ENCODE measurements around the gene TCTN1.
"Not testable (repeated sequence)": the region's sequence is repeated elsewhere in the genome, so short reads cannot be mapped to it uniquely, and the experiment has no call there.

TCTN1 gene

DNA sequence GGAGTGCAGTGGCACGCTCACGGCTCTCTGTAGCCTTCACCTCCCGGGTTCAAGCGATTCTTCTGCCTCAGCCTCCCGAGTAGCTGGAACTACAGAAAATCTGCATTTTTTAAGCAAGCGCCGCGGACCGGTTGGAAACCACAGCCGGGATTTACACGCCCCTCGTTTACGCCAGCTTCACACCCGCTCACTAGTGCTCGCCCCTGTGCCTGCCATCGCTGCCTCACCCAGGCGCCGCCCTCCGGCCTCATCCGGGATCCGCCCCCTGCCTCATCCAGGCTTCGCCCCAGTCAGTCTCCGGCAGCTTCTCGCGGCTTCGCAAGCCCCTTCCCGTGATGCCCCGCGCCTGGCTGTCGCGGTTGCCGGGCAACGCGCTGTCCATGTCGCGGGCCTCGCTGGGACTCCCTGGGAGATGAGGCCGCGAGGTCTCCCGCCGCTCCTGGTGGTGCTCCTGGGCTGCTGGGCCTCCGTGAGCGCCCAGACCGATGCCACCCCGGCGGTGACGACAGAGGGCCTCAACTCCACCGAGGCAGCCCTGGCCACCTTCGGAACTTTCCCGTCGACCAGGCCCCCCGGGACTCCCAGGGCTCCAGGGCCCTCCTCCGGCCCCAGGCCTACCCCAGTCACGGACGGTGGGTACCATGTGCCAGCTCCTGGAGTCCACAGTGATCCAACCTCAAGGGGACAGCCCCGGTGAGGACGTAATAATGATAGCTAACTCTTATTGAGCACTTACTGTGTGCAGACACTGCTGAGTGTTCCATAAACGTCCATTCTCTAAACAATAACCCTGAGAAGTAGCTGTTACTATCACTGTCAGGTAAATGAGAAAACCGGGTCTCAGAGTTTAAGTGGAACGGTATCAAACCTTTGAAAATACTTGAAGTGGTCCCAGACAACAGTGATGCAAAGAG lies at the start of gene TCTN1:
TSS of gene TCTN1 (plus strand) at position 359 of the 914 bp plus-strand sequence. CDS start at position 413, 54 bp downstream.
- in situ Hi-C loops (cut with MboI; ENCODE audit: low sequenced_read_pairs), result no loop called here

DNA sequence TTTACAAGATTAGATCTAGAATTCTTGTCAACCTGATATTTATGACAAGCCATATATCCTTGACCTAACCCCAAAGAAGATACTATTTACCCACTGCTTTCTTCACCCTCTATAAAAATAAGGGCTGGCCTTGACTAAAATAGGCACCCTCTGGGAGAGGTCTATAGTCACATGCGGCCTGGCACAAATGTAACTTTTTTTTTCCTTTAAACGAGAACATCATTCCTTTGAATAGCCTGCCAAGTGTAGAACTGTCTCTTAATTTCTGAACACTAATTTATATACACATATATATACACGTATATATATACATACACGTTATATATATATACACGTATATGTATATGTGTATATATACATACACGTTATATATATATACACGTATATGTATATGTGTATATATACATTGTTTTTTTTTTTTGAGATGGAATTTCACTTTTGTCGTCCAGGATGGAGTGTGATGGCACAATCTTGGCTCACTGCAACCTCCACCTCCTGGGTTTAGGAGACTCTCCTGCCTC lies 49.4 kb upstream of the TCTN1 start:
- in situ Hi-C loops (cut with MboI; ENCODE audit: low sequenced_read_pairs), result no loop called here

DNA sequence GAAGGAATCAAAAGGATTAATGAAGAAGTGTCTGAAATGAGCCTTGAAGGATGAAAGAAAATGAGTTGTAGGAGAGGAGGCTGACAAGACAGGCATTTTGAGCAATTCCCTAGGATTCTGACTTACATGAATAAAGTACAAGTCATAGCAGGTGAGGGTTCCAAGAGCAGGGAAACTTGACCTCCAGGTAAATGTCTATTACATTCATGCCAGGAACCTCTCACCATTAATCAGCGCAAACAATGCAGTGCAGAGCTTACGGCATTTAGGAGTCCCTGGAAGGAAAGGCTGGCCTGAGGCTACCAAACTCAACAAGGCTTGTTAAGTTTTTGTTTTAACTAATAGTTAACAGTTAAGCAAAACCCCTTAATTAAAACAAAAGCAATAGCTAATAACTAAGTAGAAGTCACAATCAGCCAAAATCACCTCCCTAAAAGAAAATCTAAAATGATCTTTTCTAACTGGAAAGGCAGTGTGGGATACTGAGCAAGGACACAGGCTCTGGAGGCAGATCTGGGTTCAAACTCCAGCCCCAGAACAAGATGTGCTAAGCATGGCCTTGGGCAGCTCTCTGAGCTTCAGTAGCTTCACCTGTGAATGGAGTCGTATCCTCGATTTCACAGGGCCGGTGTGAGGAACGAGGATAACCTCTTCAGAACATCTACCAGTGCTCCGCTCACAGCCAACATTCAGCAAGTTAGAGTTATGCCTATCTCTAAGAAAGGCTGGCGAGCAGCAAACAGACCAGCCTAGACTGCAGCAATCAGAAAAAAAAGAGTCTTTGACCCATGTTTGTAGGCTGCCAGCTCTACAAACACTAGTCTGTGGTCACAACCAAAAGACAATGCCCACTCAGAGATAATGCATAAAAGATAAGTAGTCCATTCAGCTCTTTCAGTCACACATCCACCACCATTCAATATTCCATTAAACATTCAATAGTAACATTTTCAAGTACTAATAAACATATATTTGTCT lies 47.7 kb upstream of the TCTN1 start:
- in situ Hi-C loops (cut with MboI; ENCODE audit: low sequenced_read_pairs), result no loop called here

DNA sequence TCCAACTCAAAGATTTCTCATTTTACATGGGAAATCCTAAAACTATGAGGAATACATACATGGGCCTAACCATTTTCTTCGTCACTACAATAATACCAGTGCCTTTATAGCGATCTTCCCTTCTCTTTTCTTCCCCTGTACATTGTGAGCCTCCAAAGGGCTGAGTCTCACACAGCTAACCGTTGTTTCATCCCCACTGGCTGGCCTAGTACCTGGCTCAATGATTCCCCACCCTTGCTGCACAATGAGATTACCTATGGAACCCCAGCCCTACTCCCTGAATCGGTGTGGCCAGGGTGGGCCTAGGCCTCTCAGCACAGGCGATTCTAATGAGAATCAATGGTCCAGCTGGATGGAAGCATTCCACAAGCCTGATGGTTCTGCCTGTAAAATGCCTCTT lies 46.9 kb upstream of the TCTN1 start:
- in situ Hi-C loops (cut with MboI; ENCODE audit: low sequenced_read_pairs), result no loop called here

DNA sequence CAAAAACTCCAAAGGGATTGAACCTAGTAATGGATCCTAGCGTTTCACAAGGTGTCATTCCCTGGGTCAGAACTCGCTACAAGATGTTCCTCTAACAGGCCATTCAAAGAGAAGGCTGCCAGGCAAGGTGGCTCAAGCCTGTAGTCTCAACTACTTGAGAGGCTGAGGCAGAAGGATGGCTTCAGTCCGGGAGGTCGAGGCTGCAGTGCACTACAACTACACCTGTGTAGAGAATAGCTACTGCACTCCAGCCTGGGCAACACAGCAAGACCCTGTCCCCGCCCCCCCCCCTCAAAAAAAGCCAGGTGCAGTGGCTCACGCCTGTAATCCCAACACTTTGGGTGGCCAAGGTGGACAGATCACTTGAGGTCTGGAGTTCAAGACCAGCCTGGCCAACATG lies 45.2 kb upstream of the TCTN1 start:
- in situ Hi-C loops (cut with MboI; ENCODE audit: low sequenced_read_pairs), result no loop called here

DNA sequence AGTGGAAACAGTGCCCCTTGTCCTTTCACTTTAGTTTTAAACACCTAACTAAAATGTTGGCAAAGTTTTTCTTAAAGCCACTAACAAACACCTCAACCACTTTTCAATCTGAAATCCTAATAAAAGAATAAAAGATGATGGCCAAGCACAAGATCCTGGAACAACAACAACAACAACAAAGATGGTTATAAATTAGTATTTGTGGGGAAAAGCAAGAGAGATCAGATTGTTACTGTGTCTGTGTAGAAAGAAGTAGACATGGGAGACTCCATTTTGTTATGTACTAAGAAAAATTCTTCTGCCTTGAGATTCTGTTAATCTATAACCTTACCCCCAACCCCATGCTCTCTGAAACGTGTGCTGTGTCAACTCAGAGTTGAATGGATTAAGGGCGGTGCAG lies 44.1 kb upstream of the TCTN1 start:
- in situ Hi-C loops (cut with MboI; ENCODE audit: low sequenced_read_pairs), result not testable (repeated sequence)

DNA sequence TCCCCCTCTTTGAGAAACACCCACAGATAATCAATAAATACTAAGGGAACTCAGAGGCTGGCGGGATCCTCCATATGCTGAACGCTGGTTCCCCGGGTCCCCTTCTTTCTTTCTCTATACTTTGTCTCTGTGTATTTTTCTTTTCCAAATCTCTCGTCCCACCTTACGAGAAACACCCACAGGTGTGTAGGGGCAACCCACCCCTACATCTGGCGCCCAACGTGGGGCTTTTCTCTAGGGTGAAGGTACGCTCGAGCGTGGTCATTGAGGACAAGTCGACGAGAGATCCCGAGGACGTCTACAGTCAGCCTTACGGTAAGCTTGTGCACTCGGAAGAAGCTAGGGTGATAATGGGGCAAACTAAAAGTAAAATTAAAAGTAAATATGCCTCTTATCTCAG lies 43.1 kb upstream of the TCTN1 start:
- in situ Hi-C loops (cut with MboI; ENCODE audit: low sequenced_read_pairs), result not testable (repeated sequence)

DNA sequence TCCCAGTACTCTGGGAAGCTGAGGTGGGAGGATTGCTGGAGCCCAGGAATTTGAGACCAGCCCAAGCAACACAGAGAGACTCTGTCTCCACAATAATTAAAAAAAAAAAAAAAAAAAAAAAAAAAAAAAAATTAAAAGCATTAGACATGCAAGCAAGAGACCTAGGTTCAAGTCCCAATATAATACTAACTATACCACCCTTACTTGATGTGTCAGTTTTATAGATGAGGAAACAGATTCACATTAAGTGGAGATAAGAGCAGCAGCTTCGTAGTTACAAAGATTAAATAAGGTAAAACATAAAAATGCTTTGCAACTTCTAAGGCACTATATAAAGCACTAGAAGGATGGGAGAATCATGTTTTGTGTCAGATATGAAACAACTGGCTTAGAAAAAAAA lies 39.9 kb upstream of the TCTN1 start:
- in situ Hi-C loops (cut with MboI; ENCODE audit: low sequenced_read_pairs), result no loop called here

DNA sequence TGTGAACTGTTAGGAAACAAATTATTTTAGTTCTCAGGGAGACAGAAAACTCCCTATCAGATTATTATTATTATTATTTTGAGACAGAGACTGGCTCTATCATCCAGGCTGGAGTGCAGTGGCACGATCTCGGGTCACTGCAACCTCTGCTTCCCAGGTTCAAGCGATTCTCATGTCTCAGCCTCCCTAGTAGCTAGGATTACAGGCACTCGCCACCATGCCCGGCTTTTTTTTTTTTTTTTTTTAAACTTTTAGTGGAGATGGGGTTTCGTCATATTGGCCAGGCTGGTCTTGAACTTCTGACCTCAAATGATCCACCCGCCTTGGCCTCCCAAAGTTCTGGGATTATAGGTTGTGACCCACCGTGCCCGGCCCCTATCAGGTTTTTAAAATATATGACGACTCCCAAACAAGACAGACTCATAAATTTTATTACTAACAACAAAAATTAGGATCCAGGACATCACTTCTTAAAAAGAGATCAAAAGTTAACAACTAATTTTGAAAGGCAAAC lies 39.2 kb upstream of the TCTN1 start:
- in situ Hi-C loops (cut with MboI; ENCODE audit: low sequenced_read_pairs), result not testable (repeated sequence)

DNA sequence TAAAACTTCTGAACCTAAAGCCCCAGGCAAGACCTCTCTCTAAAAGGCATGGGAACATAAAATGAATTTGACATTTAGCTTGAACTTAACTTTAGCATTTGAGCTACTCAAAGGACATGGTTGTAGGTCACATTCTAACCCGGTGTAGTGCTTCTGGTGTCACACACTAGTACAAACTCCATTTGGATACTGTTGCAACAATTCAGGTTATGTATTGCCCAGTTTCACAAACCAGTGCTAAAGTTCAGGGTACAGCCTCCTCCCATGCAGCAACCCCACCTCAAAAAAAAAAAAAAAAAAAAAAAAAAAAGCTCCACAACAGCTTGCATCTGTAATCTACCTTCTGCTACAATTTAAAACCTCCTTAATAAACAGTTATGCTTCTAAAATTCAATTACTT lies 38.6 kb upstream of the TCTN1 start:
- in situ Hi-C loops (cut with MboI; ENCODE audit: low sequenced_read_pairs), result no loop called here

DNA sequence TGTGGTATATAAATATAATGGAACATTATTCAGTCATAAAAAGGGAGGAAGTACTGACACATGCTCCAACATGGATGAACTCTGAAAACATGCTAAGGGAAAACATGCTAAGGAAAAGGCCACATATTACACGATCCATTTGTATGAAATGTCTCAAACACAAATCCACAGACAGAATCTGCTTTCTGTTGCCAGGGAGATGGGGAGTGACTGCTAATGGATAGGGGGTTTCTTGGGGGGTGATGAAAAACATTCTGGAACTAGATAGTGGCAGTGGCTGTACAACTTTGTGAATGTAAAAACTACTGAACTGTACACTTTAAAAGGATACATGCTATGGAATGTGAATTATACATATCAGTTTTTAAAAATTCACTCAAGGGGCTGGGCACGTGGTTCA lies 37.4 kb upstream of the TCTN1 start:
- in situ Hi-C loops (cut with MboI; ENCODE audit: low sequenced_read_pairs), result no loop called here

DNA sequence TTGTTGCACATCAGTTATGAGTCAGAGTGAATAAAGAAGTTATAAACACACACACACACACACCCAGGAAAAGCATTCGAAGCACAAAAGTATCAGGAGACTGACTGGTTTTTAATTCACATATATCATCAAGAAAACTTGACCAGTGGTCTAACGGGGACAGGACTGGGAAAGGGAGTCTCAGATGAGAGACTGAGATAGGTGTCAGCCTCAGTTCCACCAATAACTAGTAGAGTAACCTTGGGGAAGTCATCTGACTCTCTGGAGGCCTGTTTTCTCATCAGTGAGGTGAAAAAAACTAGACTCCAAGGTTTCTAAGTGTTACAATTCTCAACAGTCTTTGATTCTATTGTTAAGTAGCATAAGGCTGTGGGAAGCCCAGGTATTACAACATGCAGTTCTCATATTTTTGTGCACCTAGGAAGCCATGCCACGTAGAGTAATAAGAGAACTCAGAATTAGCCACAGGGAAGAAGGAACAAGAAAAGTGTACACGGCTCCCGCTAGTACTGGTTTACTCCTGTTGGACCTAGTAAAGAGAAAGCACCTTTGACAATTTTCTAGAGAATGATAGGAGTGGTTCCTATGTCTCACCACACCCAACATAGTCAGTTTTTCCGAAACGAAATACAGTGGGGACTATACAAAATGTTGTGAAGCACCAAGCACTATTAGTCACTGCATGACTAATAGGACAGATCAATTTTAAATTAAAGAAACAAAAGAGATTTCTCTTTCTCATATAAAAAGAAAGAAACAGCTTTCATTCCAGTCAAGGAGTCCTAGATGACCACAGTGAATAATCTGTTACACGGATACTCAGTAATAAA lies 35.9 kb upstream of the TCTN1 start:
- in situ Hi-C loops (cut with MboI; ENCODE audit: low sequenced_read_pairs), result no loop called here

DNA sequence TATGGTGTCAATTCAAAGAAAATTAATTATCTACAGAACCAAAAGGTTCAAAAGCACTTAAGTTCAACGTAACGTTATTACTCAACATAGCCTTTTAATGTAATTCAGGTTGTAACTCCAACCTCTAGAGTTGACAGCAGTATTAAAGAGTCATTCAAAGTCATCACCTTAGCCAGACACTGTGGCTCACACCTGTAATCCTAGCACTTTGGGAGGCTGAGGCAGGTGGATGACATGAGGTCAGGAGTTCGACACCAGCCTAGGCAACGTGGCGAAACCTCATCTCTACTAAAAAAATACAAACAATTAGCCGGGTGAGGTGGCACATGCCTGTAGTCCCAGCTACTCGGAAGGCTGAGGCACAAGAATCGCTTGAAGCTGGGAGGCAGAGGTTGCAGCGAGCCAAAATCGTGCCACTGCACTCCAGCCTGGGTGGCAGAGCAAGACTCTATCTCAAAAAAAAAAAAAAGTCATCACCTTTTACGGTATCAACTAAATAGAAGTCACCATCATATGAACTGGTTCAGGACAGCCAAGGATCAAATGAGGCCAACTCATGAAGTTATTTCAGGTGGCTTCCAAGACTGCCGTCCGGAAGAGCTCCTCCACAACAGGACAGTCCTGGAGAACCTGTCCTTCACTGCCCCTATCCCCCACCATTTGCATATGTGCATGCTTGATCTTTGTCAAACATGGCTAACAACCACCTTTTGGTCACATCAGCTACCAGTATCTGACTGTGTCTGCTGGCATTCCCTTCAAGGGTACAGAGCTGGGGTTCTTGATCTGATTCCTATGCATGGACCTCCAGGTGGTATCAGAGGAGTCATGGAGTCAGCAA lies 35.0 kb upstream of the TCTN1 start:
- in situ Hi-C loops (cut with MboI; ENCODE audit: low sequenced_read_pairs), result no loop called here

DNA sequence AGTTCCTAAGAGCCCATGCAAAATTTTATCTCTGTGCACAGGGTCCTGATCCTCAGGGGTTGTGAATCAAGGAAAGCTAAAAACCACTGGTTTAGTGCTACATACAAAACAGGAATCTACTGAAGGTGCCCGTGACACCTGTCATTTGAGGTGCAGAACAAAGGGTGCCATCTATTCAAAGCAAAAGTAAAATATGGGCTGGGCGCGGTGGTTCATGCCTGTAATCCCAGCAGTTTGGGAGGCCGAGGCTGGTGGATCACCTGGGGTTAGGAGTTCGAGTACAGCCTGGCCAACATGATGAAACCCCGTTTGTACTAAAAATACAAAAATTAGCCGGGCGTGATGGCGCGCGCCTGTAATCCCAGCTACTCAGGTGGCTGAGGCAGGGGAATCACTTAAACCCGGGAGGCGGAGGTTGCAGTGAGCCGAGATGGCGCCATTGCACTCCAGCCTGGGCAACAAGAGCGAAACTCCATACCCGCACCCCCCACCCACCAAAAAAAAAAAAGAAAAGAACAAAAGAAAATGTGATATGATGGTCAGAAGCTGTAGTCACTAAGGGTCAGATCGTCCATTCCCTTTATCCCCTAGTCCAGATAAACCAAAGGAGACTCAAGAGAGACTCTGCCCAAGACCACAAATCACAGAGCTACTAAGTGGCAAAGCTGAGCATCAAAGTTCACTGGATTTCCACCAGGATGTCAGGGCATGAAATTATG lies 34.2 kb upstream of the TCTN1 start:
- in situ Hi-C loops (cut with MboI; ENCODE audit: low sequenced_read_pairs), result no loop called here

DNA sequence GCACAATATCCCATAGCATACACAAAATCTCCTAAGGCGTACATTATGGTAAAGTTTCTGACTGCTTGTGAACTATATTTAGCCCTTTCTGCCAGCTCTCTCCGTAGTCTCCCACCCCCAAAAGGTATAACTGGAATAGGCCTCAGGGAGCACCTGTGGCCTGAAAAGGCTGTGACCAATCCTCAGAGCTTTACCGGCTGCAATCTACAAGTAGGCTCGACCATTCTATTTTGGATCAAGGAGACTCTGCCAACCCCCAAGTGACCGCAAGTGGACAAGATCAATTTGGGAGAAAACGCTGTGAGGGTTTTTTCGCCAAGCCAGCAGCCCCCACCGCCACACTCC lies 32.0 kb upstream of the TCTN1 start:
- in situ Hi-C loops (cut with MboI; ENCODE audit: low sequenced_read_pairs), result no loop called here

DNA sequence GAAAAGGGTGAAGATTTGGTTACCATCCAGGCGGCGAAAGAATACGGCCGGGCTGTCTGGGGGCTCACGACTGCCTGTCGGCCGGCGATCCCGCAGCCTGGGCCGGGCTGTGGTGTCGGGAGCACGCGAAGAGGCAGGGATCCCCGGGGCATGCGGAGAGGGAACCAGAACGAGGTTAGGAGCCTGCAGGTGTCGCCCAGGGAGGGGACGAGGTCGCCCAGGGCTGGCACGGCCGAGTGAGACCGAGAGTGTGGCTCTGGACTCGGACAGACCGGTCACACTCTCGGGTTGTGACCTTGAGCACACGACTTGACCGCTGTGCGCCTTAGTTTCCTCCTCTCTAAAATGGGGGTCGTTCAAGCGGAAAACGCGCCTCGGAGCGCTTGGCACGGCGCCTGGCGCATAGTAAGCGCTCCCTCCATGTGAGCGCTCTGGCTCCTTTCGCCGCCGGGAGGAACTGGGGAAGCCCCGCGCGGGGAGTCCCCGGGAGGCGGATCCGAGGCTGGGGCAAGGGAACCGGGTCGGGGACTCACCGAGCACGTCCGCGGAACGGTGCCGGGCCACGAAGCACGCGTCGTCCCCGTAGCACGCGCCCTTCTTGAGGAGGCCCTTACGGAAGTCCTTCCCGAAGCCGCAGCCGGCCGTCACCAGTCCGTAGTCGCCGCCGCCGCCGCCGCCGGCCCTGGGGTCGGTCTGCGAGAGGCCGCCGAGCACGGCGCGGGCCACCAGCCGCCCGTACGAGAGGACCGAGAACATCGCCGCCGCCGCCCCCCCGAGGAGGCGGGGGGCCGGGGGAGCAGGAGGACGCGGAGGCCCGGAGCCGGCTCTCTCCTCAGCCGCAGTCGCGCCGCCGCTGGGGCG lies 31.4 kb upstream of the TCTN1 start:
- in situ Hi-C loops (cut with MboI; ENCODE audit: low sequenced_read_pairs), result no loop called here

DNA sequence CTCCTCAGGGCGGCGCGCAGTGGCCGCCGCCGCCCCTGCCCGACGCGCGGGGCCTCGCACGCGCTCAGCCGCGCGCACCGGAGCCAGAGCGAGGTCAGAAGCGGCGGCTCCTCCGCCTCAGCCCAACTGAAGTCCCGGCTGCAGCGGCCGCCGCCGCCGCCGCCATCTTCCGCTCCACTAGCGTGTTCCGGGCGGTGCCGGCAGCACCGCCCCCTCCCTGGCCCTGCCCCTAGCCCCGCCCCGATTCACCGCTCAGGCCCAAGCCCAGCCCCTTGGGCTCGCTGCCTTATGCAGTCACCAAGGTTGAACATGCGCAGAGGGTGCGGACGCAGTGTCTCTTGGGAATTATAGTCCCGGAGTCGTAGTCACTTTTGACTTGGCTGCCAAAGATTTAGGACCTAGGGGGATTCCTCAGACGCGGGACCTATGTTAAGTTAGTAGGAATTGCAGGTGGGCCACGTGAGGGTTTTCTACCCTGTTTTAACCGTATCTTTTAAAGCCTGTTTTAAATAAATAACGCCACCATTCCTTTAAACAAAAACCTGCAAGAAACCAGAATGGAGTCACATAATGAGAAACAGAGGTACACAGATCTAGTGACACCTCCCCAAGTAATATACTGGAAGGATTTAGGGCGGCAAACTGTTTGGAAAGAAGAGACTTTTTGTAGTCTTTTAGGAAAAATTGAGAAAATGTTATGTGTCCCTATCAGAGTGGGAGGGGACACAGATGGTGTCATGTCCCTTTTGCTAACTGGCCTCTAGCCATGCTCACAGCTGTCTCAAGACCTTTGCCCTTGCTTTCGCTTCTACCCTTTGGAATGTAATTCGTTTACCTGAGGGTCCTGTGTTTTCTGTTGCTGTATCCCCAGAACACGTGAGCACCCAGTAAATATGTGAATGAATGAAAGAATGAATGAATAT lies 30.5 kb upstream of the TCTN1 start, which contains the start of gene PPTC7:
TSS of gene PPTC7 (minus strand) at position 182 of the 923 bp plus-strand sequence. CDS start 287 bp downstream, outside the sequence.
- in situ Hi-C loops (cut with MboI; ENCODE audit: low sequenced_read_pairs), result no loop called here

All from hTERT RPE-1 (cell line).